Astrocyte of the cerebellum (primary cell): ENCODE measurements around the gene MTREX.

Source experiments
- DNase-seq: peaks from one replicate; pipeline ENCODE4 v3.0.0-alpha.2; 2011; ENCODE audit warnings: low read depth
- H3K4me3 ChIP-seq: 2 replicates; pipeline ENCODE4 v1.5.1; 2011; ENCODE audit warnings: mild to moderate bottlenecking, low read depth, low read length, moderate library complexity
- CTCF ChIP-seq: IDR thresholded peaks from 2 replicates; pipeline ENCODE4 v1.5.1; 2012; ENCODE audit warnings: low read length, low read depth, moderate library complexity, mild to moderate bottlenecking; ENCODE audit errors: missing control alignments
- in situ Hi-C: cut with HindIII; loops from 2 replicates; pipeline ENCODE4 v1.10.0; 2017; ENCODE audit warnings: low sequenced_read_pairs

MTREX gene

GRCh38 chr5:55446640-55447351 lies 139.0 kb downstream of the MTREX start:
- in situ Hi-C loops, result no loop called here
- no peak for TF ChIP-seq CTCF
- DNase-seq, result no peak
- H3K4me3 ChIP-seq, result no peak overlapping the region

- no peak for DNase-seq
- in situ Hi-C loops, result no loop called here
- no peak overlapping the region for H3K4me3 ChIP-seq
- no peak for TF ChIP-seq CTCF
Observed at GRCh38 chr5:55450050-55450765, 142.4 kb downstream of the MTREX start.

GRCh38 chr5:55451976-55452375 lies 144.2 kb downstream of the MTREX start:
- in situ Hi-C loops, result no loop called here
- no peak overlapping the region for H3K4me3 ChIP-seq

GRCh38 chr5:55453211-55453610 lies 145.4 kb downstream of the MTREX start:
- H3K4me3 ChIP-seq, result no peak overlapping the region
- in situ Hi-C loops, result no loop called here
- no peak for TF ChIP-seq CTCF
- DNase-seq, result no peak

More at GRCh38 chr5:55451976-55452375, 144.2 kb downstream of the MTREX start:
- no peak for TF ChIP-seq CTCF
- no peak for DNase-seq

GRCh38 chr5:55454282-55454681 lies 146.5 kb downstream of the MTREX start:
- TF ChIP-seq CTCF, result no peak
- no peak overlapping the region for H3K4me3 ChIP-seq
- in situ Hi-C loops, result no loop called here
- DNase-seq, result no peak

GRCh38 chr5:55456216-55456895 lies 148.6 kb downstream of the MTREX start:
- in situ Hi-C loops, result no loop called here

More at GRCh38 chr5:55456216-55456895, 148.6 kb downstream of the MTREX start:
- TF ChIP-seq CTCF, result no peak
- DNase-seq, result peak; percentile 8
- no peak overlapping the region for H3K4me3 ChIP-seq
